SK-N-SH (cell line): ENCODE data around the gene RTN4.

ENCODE experiments used
- CHD2 ChIP-seq: fragments of 150-350 bp; IDR thresholded peaks from 2 replicates; pipeline ENCODE4 v1.6.1; 2018; ENCODE audit warnings: low read length; ENCODE audit not compliant: partially characterized antibody
- EP300 ChIP-seq, 2 experiments: IDR thresholded peaks; 2 replicates each; pipeline versions ENCODE4 v1.4.0 to v1.6.1; 2012; ENCODE audit warnings: borderline replicate concordance in 1 of 2, low read depth in 1 of 2, low read length in 1 of 2
- FOXJ3 ChIP-seq: sonication (generic); formaldehyde crosslinking; IDR thresholded peaks from 2 replicates; pipeline ENCODE4 v1.5.1; 2020; ENCODE audit warnings: mild to moderate bottlenecking, missing genetic modification reagents
- MXI1 ChIP-seq: IDR thresholded peaks from 2 replicates; pipeline ENCODE4 v1.6.1; 2012; ENCODE audit warnings: mild to moderate bottlenecking, low read depth, low read length, improper control_type of control experiment
- NFIC ChIP-seq: IDR thresholded peaks from 2 replicates; pipeline ENCODE4 v1.4.0; 2012; ENCODE audit warnings: borderline replicate concordance
- NRF1 ChIP-seq: IDR thresholded peaks from 2 replicates; pipeline ENCODE4 v1.6.1; 2012; ENCODE audit warnings: low read depth, mild to moderate bottlenecking, low read length
- PBX3 ChIP-seq: IDR thresholded peaks from 2 replicates; pipeline ENCODE4; 2012
- POLR2AphosphoS5 ChIP-seq: IDR thresholded peaks from 2 replicates; pipeline ENCODE4 v1.6.1; 2012; ENCODE audit warnings: low read depth, low read length
- RAD21 ChIP-seq: IDR thresholded peaks from 2 replicates; pipeline ENCODE4 v1.6.1; 2012; ENCODE audit warnings: mild to moderate bottlenecking, low read length
- RCOR1 ChIP-seq: fragments of 150-350 bp; IDR thresholded peaks from 2 replicates; pipeline ENCODE4 v1.6.1; 2017; ENCODE audit warnings: antibody characterized with exemption, low read length
- RFX5 ChIP-seq: IDR thresholded peaks from 2 replicates; pipeline ENCODE4 v1.6.1; 2012; ENCODE audit warnings: mild to moderate bottlenecking, improper control_type of control experiment, low read length
- TCF12 ChIP-seq: IDR thresholded peaks from 2 replicates; pipeline ENCODE4 v1.4.0; 2012
- TF ChIP-seq, protein P1 (sequence below): fragments of 200-600 bp; sonication (generic); IDR thresholded peaks from 2 replicates; pipeline ENCODE4 v1.6.1; 2017; ENCODE audit warnings: antibody characterized with exemption, mild to moderate bottlenecking, moderate library complexity
- TF ChIP-seq, protein P2 (sequence below): IDR thresholded peaks from 2 replicates; pipeline ENCODE4 v1.6.1; 2012; ENCODE audit warnings: mild to moderate bottlenecking, low read depth, low read length, moderate library complexity

DNA sequence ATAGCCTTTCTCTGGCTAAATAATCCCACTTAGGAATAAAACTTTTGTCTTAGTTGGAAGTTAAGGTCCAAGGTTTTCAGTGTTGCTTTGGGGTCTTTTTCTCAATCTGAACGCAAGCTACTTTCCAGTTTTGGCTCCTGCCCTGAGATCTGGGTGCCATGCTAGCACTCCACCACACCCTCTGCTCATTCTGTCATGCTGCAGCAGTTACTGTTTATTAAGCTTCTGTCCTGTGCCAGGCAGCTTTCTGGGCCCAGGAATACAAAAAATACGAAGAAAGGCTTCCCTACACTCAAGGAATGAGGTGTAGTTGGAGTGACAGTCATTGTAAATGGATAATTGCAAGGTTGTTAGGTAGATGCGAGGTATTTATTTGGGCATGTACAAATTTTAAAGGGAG, 46.3 kb upstream of the RTN4 start:
- TF ChIP-seq MXI1 (no peak), EP300 (IDR thresholded peaks at IDR 0.05; ENCODE audit: borderline replicate concordance in 1 of 2, low read depth in 1 of 2, low read length in 1 of 2) (no peak), CHD2 (no peak), RFX5 (no peak), NRF1 (no peak), RCOR1 (no peak), PBX3 (no peak), FOXJ3 (CRISPR knock-in tag) (no peak), NFIC (no peak), POLR2AphosphoS5 (no peak), TCF12 (no peak), RAD21 (no peak)
- TF ChIP-seq, protein P1, sequence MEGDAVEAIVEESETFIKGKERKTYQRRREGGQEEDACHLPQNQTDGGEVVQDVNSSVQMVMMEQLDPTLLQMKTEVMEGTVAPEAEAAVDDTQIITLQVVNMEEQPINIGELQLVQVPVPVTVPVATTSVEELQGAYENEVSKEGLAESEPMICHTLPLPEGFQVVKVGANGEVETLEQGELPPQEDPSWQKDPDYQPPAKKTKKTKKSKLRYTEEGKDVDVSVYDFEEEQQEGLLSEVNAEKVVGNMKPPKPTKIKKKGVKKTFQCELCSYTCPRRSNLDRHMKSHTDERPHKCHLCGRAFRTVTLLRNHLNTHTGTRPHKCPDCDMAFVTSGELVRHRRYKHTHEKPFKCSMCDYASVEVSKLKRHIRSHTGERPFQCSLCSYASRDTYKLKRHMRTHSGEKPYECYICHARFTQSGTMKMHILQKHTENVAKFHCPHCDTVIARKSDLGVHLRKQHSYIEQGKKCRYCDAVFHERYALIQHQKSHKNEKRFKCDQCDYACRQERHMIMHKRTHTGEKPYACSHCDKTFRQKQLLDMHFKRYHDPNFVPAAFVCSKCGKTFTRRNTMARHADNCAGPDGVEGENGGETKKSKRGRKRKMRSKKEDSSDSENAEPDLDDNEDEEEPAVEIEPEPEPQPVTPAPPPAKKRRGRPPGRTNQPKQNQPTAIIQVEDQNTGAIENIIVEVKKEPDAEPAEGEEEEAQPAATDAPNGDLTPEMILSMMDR: no peak
- TF ChIP-seq, protein P2, sequence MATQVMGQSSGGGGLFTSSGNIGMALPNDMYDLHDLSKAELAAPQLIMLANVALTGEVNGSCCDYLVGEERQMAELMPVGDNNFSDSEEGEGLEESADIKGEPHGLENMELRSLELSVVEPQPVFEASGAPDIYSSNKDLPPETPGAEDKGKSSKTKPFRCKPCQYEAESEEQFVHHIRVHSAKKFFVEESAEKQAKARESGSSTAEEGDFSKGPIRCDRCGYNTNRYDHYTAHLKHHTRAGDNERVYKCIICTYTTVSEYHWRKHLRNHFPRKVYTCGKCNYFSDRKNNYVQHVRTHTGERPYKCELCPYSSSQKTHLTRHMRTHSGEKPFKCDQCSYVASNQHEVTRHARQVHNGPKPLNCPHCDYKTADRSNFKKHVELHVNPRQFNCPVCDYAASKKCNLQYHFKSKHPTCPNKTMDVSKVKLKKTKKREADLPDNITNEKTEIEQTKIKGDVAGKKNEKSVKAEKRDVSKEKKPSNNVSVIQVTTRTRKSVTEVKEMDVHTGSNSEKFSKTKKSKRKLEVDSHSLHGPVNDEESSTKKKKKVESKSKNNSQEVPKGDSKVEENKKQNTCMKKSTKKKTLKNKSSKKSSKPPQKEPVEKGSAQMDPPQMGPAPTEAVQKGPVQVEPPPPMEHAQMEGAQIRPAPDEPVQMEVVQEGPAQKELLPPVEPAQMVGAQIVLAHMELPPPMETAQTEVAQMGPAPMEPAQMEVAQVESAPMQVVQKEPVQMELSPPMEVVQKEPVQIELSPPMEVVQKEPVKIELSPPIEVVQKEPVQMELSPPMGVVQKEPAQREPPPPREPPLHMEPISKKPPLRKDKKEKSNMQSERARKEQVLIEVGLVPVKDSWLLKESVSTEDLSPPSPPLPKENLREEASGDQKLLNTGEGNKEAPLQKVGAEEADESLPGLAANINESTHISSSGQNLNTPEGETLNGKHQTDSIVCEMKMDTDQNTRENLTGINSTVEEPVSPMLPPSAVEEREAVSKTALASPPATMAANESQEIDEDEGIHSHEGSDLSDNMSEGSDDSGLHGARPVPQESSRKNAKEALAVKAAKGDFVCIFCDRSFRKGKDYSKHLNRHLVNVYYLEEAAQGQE: no peak
